Stimulated activated CD8-positive, alpha-beta memory T cell treated with anti-CD3 and anti-CD28 coated beads, Interleukin-12 subunit alpha, Interleukin-12 subunit beta, amount 100 ng/mL, for 24 hours (primary cell): Measurements from ENCODE around the gene TMEM121B.

Experiments used
- DNase-seq: peaks from one replicate; pipeline ENCODE4 v3.0.0-alpha.2; 2020; ENCODE audit errors: extremely low read depth

The TMEM121B gene

GRCh38 chr22:17091851-17092250 lies 29.3 kb downstream of the TMEM121B start:
- no peak for DNase-seq

GRCh38 chr22:17090550-17090949 lies 30.6 kb downstream of the TMEM121B start:
- no peak for DNase-seq

- no peak for DNase-seq
Observed at GRCh38 chr22:17087498-17088131, 33.5 kb downstream of the TMEM121B start.

- DNase-seq = no peak
Observed at GRCh38 chr22:17086788-17087497, 34.2 kb downstream of the TMEM121B start.

GRCh38 chr22:17086296-17086695 lies 34.9 kb downstream of the TMEM121B start:
- no peak for DNase-seq

GRCh38 chr22:17085277-17086181 lies 35.6 kb downstream of the TMEM121B start:
- DNase-seq = no peak

GRCh38 chr22:17084554-17085276 lies 36.4 kb downstream of the TMEM121B start, which contains the start of gene IL17RA:
TSS of gene IL17RA (plus strand) at chr22:17085000. CDS start at chr22:17085092, 92 bp downstream.
- peak; percentile 70 for DNase-seq

GRCh38 chr22:17083811-17084441 lies 37.2 kb downstream of the TMEM121B start:
- no peak for DNase-seq

GRCh38 chr22:17083255-17083654 lies 37.9 kb downstream of the TMEM121B start:
- no peak for DNase-seq

GRCh38 chr22:17079572-17079971 lies 41.6 kb downstream of the TMEM121B start:
- DNase-seq = no peak

- no peak for DNase-seq
Observed at GRCh38 chr22:17077255-17077654, 43.9 kb downstream of the TMEM121B start.

GRCh38 chr22:17074648-17075002 lies 46.5 kb downstream of the TMEM121B start:
- no peak for DNase-seq

GRCh38 chr22:17072877-17073276 lies 48.3 kb downstream of the TMEM121B start:
- DNase-seq = no peak
